Astrocyte of the spinal cord (primary cell): ENCODE measurements around the gene ADARB1.

Experiments
- DNase-seq: peaks from one replicate; pipeline ENCODE4 v3.0.0; 2011; ENCODE audit warnings: low read depth, low spot score
- H3K4me3 ChIP-seq: 2 replicates; pipeline ENCODE4 v1.5.1; 2011; ENCODE audit warnings: low read depth, mild to moderate bottlenecking, low read length, moderate library complexity
- in situ Hi-C: cut with HindIII; loops from 2 replicates; pipeline ENCODE4 v1.10.0; 2017; ENCODE audit warnings: low sequenced_read_pairs
- TF ChIP-seq, protein P1 (sequence below): IDR thresholded peaks from 2 replicates; pipeline ENCODE4 v1.5.1; 2012; ENCODE audit warnings: low read depth, mild to moderate bottlenecking, low read length, inconsistent platforms

The ADARB1 gene

DNA sequence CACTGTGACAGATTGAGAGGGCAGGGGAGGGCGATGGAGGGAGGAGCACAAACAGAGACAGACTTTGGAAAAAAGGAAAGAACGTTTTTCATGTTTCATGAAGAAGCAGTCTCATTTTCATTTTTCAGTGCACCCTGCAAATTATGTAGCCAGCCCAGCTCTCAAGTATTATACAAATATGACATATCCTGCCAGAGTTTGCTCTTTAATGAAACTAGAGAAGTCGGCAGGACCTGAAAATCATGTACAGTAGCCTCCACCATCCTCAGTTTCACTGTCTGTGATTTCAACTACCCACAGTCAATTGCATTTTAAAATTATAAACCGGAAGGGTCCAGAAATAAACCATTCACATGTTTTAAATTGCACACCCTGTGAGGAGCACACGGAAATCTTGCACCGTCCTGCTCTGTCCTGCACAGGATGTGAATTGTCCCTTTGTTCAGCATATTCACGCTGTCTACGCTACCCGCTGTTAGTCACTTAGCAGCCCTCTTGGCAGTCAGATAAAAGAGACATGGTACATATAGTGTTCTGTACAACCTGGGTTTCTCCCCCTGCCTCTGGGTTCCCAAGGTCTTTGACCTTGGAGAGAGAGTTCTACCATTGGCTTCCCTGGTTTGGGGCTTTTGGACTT lies 13.6 kb upstream of the ADARB1 start:
- in situ Hi-C loops: no loop called here
- DNase-seq: no peak
- TF ChIP-seq, protein P1, sequence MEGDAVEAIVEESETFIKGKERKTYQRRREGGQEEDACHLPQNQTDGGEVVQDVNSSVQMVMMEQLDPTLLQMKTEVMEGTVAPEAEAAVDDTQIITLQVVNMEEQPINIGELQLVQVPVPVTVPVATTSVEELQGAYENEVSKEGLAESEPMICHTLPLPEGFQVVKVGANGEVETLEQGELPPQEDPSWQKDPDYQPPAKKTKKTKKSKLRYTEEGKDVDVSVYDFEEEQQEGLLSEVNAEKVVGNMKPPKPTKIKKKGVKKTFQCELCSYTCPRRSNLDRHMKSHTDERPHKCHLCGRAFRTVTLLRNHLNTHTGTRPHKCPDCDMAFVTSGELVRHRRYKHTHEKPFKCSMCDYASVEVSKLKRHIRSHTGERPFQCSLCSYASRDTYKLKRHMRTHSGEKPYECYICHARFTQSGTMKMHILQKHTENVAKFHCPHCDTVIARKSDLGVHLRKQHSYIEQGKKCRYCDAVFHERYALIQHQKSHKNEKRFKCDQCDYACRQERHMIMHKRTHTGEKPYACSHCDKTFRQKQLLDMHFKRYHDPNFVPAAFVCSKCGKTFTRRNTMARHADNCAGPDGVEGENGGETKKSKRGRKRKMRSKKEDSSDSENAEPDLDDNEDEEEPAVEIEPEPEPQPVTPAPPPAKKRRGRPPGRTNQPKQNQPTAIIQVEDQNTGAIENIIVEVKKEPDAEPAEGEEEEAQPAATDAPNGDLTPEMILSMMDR: no peak

DNA sequence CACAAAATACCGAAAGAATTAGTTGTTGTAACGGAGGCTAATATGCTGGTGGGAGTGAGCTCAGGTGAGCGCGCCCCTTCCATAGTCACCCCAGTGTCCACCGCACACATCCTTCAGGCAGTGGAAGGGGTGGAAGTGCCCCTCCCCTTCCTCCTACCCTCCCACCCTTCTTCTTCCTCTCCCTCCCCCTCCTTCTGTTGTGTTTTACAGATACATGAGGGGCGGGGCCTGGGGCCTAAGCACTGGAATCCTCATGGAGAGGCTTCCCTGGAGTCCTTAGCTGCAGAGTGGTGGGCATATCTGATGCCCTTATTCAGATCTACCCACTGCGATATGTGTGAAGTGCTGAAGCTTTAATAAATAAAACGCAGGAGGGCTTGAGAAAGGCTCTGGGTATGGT lies 10.3 kb upstream of the ADARB1 start:
- DNase-seq: no peak
- in situ Hi-C loops: no loop called here
- TF ChIP-seq, protein P1: no peak
- H3K4me3 ChIP-seq: no peak overlapping the region

More for the DNA sequence above, 13.6 kb upstream of the ADARB1 start:
- H3K4me3 ChIP-seq: no peak overlapping the region

DNA sequence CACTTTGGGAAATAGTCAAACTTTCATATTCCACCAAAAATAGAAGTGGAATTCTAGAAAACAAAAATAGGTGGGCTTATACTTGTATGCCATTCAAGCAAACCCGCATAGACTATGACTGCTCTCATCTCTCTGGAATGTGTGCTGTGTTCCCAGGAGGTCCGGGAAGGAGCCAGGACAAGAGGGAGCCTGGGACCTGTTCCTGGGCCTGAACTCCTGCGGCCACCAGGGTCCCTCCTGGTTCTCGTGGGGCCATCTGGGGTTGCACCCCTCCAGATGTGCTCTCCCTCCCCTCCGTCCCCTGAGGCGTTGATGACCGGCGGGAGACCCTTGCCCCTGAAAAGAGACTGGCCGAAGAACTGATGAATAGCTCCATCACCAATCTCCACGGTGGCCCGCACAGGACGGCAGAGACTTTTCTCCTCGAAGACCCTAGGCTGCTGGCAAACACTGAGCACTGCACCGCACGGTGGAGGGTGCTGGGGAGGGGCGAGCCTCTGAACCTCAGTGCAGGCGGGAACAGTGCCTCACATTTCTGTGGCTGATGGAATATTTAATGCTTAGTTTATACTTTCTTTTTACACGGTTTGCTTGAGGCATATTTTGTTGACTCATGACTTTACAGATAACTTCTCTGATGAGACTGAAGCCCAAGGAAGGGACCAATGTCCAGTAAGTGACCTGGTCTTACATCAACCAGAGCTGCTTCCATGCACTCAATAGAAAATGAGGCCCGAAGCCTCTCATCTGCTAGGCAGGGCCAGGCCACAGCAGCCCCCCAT lies 9.6 kb upstream of the ADARB1 start:
- no peak overlapping the region for H3K4me3 ChIP-seq
- DNase-seq: no peak
- in situ Hi-C loops: no loop called here
- TF ChIP-seq, protein P1: no peak

DNA sequence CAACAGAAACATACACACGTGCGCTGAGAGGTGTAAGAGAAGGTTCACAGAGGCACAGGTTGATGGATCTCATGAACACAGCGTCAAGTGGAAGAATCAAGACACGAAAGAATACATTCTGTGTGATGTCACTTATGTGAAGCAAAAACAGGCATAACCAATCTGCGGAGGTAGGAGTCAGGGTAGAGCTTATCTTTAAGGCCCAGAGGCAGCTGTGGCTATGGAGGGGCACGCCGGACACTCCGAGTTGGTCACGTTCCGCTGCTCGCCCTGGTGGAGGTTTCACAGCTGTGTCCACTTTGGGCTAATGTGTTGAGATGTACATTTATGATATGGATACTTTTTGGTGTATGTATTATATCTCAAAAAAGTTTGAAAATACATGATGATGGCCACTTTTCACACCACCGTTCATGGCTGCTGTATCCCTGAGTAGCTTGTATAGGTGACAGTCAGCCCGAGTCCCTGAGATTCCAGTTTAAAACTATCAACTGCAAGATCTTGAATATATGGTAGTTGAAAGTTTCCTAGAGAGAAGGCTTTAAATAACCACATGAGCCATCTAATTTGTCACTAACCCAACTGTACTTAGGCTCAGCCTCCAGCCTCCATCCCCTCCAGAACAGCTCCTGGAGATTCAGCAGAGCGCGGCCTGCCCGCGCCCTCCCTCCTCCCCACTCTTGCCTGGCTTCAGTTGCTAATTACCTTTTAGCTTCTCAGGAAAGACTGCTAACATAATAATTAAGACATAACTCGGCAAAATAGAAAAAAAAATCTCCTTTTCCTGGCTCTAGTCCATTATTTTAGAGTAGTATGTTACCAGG lies 6.7 kb upstream of the ADARB1 start:
- no peak overlapping the region for H3K4me3 ChIP-seq
- in situ Hi-C loops: no loop called here
- TF ChIP-seq, protein P1: no peak
- no peak for DNase-seq

DNA sequence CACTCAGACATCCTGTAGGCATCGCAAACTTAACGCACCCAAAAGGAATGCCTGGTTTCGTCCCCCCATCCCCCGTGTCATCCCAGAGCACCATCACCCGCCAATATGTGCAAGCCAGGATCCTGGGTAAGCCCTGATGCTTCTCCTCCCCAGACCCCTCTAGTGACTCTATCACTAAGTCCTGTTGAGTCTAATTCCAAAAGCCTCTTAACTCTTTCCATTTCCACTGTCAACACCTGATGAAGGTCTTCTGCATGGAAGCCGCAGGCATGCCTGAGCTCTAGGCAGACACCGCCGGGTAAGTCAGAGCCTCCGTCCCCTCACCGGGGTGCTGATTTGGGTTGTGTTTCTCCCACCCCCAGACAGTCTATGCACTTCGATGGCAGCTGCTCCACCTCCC lies 5.3 kb upstream of the ADARB1 start:
- no peak overlapping the region for H3K4me3 ChIP-seq
- DNase-seq: no peak
- in situ Hi-C loops: no loop called here
- TF ChIP-seq, protein P1: no peak

DNA sequence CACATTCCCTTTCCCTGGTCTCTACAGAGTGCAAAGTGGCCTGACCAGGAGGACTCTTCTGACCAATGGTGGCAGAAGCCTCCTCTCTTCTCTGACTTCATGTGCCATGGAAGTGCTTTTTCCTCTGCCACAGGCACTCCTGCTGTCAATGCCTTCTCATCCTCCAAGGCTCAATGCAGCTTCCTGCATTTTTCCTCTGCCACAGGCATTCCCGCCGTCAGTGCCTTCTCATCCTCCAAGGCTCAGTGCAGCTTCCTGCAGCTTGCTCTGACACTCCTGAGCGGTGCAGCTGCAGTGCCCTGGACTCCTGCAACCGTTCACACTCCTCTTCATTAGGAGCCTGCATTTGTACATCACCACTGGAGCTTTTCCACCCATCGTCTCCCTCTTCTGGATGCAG lies 4.7 kb upstream of the ADARB1 start:
- in situ Hi-C loops: no loop called here
- no peak overlapping the region for H3K4me3 ChIP-seq
- TF ChIP-seq, protein P1: no peak
- no peak for DNase-seq
